HCT116 (cell line): Measurements from ENCODE around the gene SSB. TPM values are rescaled to one million over a fixed set of nuclear protein-coding genes. Genes with fewer than 3 reads are reported as not detected.

Experiments
- ATAC-seq: fragments of 200-7000 bp; cut with Tn5 transposase; 2 replicates; pipeline ENCODE4 v1.9.1; 2020; ENCODE audit warnings: mild to moderate bottlenecking, moderate library complexity
- BruUV-seq: library from RNA; stranded (reverse); fragments of 400-500 nt; replicated peaks from 2 replicates; lab custom pipeline; 2021; lab: Mats Ljungman, UMichigan
- CTCF ChIA-PET: fragments of 300-600 bp; sonication (Branson Sonifier 250); formaldehyde crosslinking; loops from one replicate; lab custom pipeline; 2021; ENCODE audit warnings: antibody characterized with exemption; lab: Charles Lee
- POLR2A ChIA-PET: fragments of 300-600, 350-600 bp; sonication (Branson Sonifier 250); formaldehyde crosslinking; loops from one replicate; lab custom pipeline; 2021; ENCODE audit warnings: antibody characterized with exemption; lab: Charles Lee
- RAD21 ChIA-PET, 2 experiments: fragments of 300-600 bp; sonication (Branson Sonifier 250); formaldehyde crosslinking; loops; one replicate each; lab custom pipeline; 2023; ENCODE audit warnings: low total read pairs in 2 of 2; ENCODE audit not compliant: uncharacterized antibody in 2 of 2, unreplicated experiment in 2 of 2, low non-redundant PET in 1 of 2; lab: Charles Lee
- DNase-seq: peaks from one replicate; pipeline ENCODE4 v3.0.0-alpha.2; 2010; ENCODE audit warnings: low read depth, low spot score
- H2AFZ ChIP-seq: fragments of 200-600 bp; shearing (Covaris generic), sonication (generic); 2 replicates; pipeline ENCODE4 v1.6.1; 2017; ENCODE audit warnings: low read depth, mixed run types, mixed read lengths, antibody characterized with exemption, low read length; ENCODE audit not compliant: poor library complexity, severe bottlenecking
- H3K27ac ChIP-seq: 2 replicates; pipeline ENCODE4 v1.5.1; 2012; ENCODE audit warnings: low read depth, low read length
- H3K27me3 ChIP-seq: fragments of 200-600 bp; sonication (generic); 2 replicates; pipeline ENCODE4 v1.6.1; 2016; ENCODE audit warnings: mixed run types, low read length, mixed read lengths; ENCODE audit not compliant: insufficient read depth
- H3K36me3 ChIP-seq, 2 experiments: fragments of 200-500 bp in 1 of 2; fragments of 200-600 bp in 1 of 2; sonication (Bioruptor generic) in 1 of 2; sonication (generic) in 1 of 2; 2 replicates each; pipeline versions ENCODE4 v1.5.1 to v1.6.1; 2014 to 2016; ENCODE audit warnings: low read length in 2 of 2, inconsistent platforms in 1 of 2, mixed read lengths in 1 of 2, mixed run types in 1 of 2; ENCODE audit not compliant: insufficient read depth in 2 of 2, control insufficient read depth in 1 of 2
- H3K4me1 ChIP-seq, 2 experiments: fragments of 200-600 bp in 1 of 2; sonication (generic) in 1 of 2; 2 replicates each; pipeline versions ENCODE4 v1.5.1 to v1.6.1; 2012 to 2017; ENCODE audit warnings: low read length in 2 of 2, inconsistent platforms in 1 of 2, mild to moderate bottlenecking in 1 of 2, mixed read lengths in 1 of 2, mixed run types in 1 of 2, moderate library complexity in 1 of 2; ENCODE audit not compliant: insufficient read depth in 2 of 2, control insufficient read depth in 1 of 2
- H3K4me2 ChIP-seq: fragments of 200-600 bp; sonication (generic); 2 replicates; pipeline ENCODE4 v1.6.1; 2017; ENCODE audit warnings: mixed run types, low read length, mixed read lengths
- H3K4me3 ChIP-seq, 2 experiments: fragments of 200-600 bp in 1 of 2; sonication (generic) in 1 of 2; replicated peaks in 1 of 2; 2 replicates each; pipeline ENCODE4 v1.5.1; 2011 to 2016; ENCODE audit warnings: low read length in 2 of 2, control low read depth in 1 of 2, low read depth in 1 of 2, mild to moderate bottlenecking in 1 of 2, mixed read lengths in 1 of 2, mixed run types in 1 of 2
- H3K79me2 ChIP-seq: fragments of 200-600 bp; sonication (generic); 2 replicates; pipeline ENCODE4 v1.6.1; 2017; ENCODE audit warnings: mild to moderate bottlenecking, mixed run types, low read length, moderate library complexity, mixed read lengths; ENCODE audit not compliant: insufficient read depth
- H3K9ac ChIP-seq: fragments of 200-600 bp; sonication (generic); 2 replicates; pipeline ENCODE4 v1.6.1; 2016; ENCODE audit warnings: low read length, mixed read lengths
- H3K9me2 ChIP-seq: fragments of 200-600 bp; sonication (generic), shearing (Covaris generic); 2 replicates; pipeline ENCODE4 v1.6.1; 2017; ENCODE audit warnings: mixed run types, mild to moderate bottlenecking, moderate library complexity; ENCODE audit not compliant: insufficient read depth
- H3K9me3 ChIP-seq, 2 experiments: fragments of 200-500 bp in 1 of 2; fragments of 200-600 bp in 1 of 2; sonication (Bioruptor generic) in 1 of 2; sonication (generic) in 1 of 2; 2 replicates each; pipeline ENCODE4 v1.6.1; 2014 to 2017; ENCODE audit warnings: low read length in 2 of 2, mixed read lengths in 2 of 2, inconsistent platforms in 1 of 2, low read depth in 1 of 2, mild to moderate bottlenecking in 1 of 2, mixed run types in 1 of 2, moderate library complexity in 1 of 2; ENCODE audit not compliant: control insufficient read depth in 1 of 2, insufficient read depth in 1 of 2
- H4K20me1 ChIP-seq: fragments of 200-600 bp; sonication (generic), shearing (Covaris generic); 2 replicates; pipeline ENCODE4 v1.6.1; 2017; ENCODE audit warnings: mixed run types, mild to moderate bottlenecking, moderate library complexity; ENCODE audit not compliant: insufficient read depth
- ATF3 ChIP-seq: IDR thresholded peaks from 2 replicates; pipeline ENCODE4 v1.6.1; 2012
- EZH2phosphoT487 ChIP-seq: fragments of 200-600 bp; IDR thresholded peaks from 2 replicates; pipeline ENCODE4 v1.6.1; 2018; ENCODE audit warnings: antibody characterized with exemption, borderline replicate concordance
- JUND ChIP-seq: IDR thresholded peaks from 2 replicates; pipeline ENCODE4 v1.6.1; 2012
- POLR2AphosphoS5 ChIP-seq: IDR thresholded peaks from 2 replicates; pipeline ENCODE4 v1.6.1; 2011; ENCODE audit warnings: mild to moderate bottlenecking, low read depth, low read length, moderate library complexity
- RAD21 ChIP-seq: IDR thresholded peaks from 2 replicates; pipeline ENCODE4 v1.6.1; 2012; ENCODE audit warnings: low read depth, mild to moderate bottlenecking
- SIN3A ChIP-seq: IDR thresholded peaks from 2 replicates; pipeline ENCODE4 v1.6.1; 2012; ENCODE audit warnings: low read depth
- SRF ChIP-seq: IDR thresholded peaks from 2 replicates; pipeline ENCODE4 v1.6.1; 2012; ENCODE audit warnings: low read depth
- TCF7L2 ChIP-seq: IDR thresholded peaks from 2 replicates; pipeline ENCODE4 v1.7.0; 2011; ENCODE audit warnings: borderline replicate concordance, inconsistent platforms; ENCODE audit not compliant: insufficient read depth, insufficient read length; ENCODE audit errors: extremely low read depth
- intact Hi-C: fragments of 100-400 bp; cut with micrococcal nuclease; formaldehyde crosslinking; loops from 2 replicates; pipeline ENCODE4 v1.10.0; 2022
- total RNA-seq: library from RNA; stranded (reverse); gene quantifications from one replicate; pipeline ENCODE4 v1.2.1, GENCODE V29; 2021; ENCODE audit not compliant: unreplicated experiment
- TF ChIP-seq, protein P1 (sequence below), 3 experiments: fragments of 200-600 bp in 1 of 3; sonication (generic) in 1 of 3; IDR thresholded peaks in 2 of 3; conservative IDR thresholded peaks in 1 of 3; 2 replicates each; pipeline ENCODE4 v1.5.1; 2012 to 2017; ENCODE audit warnings: low read depth in 2 of 3, low read length in 2 of 3, antibody characterized with exemption in 1 of 3, borderline replicate concordance in 1 of 3, control low read depth in 1 of 3, mild to moderate bottlenecking in 1 of 3, mixed read lengths in 1 of 3, mixed run types in 1 of 3, moderate library complexity in 1 of 3; ENCODE audit not compliant: insufficient read depth in 1 of 3
- TF ChIP-seq, protein P2 (sequence below): IDR thresholded peaks from 2 replicates; pipeline ENCODE4 v1.6.1; 2012; ENCODE audit warnings: low read depth
- TF ChIP-seq, protein P3 (sequence below): IDR thresholded peaks from 2 replicates; pipeline ENCODE4 v1.6.1; 2011; ENCODE audit warnings: mild to moderate bottlenecking, low read length, moderate library complexity; ENCODE audit not compliant: insufficient replicate concordance; ENCODE audit errors: extremely low read depth

SSB gene
- total RNA-seq, 1 experiment from 2014 or later: 117 TPM

DNA sequence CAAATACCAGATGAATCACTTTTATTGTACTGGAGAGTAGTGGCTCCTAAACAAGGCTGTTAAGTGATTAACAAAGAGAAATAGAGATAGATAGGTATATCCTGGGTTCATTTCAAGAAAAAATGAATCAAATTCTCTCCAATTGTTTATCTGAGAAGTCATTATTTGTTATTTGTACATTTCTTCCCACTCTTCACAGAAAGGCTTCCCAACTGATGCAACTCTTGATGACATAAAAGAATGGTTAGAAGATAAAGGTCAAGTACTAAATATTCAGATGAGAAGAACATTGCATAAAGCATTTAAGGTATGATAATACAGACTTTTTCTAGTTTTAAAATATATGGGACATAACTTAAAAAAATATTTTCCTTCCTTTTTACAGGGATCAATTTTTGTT, 7.9 kb downstream of the SSB start (continued):
- TF ChIP-seq, protein P1, sequence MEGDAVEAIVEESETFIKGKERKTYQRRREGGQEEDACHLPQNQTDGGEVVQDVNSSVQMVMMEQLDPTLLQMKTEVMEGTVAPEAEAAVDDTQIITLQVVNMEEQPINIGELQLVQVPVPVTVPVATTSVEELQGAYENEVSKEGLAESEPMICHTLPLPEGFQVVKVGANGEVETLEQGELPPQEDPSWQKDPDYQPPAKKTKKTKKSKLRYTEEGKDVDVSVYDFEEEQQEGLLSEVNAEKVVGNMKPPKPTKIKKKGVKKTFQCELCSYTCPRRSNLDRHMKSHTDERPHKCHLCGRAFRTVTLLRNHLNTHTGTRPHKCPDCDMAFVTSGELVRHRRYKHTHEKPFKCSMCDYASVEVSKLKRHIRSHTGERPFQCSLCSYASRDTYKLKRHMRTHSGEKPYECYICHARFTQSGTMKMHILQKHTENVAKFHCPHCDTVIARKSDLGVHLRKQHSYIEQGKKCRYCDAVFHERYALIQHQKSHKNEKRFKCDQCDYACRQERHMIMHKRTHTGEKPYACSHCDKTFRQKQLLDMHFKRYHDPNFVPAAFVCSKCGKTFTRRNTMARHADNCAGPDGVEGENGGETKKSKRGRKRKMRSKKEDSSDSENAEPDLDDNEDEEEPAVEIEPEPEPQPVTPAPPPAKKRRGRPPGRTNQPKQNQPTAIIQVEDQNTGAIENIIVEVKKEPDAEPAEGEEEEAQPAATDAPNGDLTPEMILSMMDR (IDR thresholded peaks at IDR 0.05 in 2 of 3, conservative IDR thresholded peaks at IDR 0.05 in 1 of 3; ENCODE audit: borderline replicate concordance in 1 of 3, insufficient read depth in 1 of 3, low read depth in 2 of 3, low read length in 2 of 3): no peak
- TF ChIP-seq JUND: no peak

DNA sequence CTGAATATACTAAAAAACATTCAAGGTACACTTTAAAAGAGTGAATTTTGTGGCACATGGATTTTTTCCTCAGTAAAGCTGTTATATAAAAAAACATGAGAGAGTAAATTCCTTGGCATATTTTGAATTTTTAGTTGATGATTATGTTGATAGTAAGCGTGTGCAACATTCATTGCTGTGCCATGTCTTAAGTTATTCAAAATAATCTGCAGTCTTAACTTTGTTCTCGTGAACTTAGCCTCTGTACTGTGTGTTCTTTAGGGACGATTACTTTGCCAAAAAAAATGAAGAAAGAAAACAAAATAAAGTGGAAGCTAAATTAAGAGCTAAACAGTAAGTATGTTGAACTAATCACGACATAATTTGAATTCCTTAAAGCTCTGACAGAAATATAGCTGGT, 9.6 kb downstream of the SSB start:
- intact Hi-C loops: no loop called here
- peaks cover 55 to 63% of the 10 kb centered on the region in 2 experiments for H3K36me3 ChIP-seq
- no peak for ATAC-seq

More for the DNA sequence above, 9.6 kb downstream of the SSB start:
- Histone ChIP-seq H3K4me3 (no peak overlapping the region), H3K9ac (no peak overlapping the region), H3K9me2 (no peaks in the 10 kb centered on the region), H3K27me3 (no peaks in the 10 kb centered on the region), H2AFZ (no peak overlapping the region), H4K20me1 (0 out of 2 replicates have a peak, but pooled peaks cover 7% of the 10 kb centered on the region), H3K4me2 (no peak overlapping the region), H3K27ac (no peak overlapping the region), H3K9me3 (no peaks in the 10 kb centered on the region), H3K4me1 (no peaks in the 10 kb centered on the region), H3K79me2 (peaks cover 49% of the 10 kb centered on the region)
- ChIA-PET CTCF (no interaction called here), POLR2A (no interaction called here), RAD21 (no interaction called here)
- TF ChIP-seq, protein P2, sequence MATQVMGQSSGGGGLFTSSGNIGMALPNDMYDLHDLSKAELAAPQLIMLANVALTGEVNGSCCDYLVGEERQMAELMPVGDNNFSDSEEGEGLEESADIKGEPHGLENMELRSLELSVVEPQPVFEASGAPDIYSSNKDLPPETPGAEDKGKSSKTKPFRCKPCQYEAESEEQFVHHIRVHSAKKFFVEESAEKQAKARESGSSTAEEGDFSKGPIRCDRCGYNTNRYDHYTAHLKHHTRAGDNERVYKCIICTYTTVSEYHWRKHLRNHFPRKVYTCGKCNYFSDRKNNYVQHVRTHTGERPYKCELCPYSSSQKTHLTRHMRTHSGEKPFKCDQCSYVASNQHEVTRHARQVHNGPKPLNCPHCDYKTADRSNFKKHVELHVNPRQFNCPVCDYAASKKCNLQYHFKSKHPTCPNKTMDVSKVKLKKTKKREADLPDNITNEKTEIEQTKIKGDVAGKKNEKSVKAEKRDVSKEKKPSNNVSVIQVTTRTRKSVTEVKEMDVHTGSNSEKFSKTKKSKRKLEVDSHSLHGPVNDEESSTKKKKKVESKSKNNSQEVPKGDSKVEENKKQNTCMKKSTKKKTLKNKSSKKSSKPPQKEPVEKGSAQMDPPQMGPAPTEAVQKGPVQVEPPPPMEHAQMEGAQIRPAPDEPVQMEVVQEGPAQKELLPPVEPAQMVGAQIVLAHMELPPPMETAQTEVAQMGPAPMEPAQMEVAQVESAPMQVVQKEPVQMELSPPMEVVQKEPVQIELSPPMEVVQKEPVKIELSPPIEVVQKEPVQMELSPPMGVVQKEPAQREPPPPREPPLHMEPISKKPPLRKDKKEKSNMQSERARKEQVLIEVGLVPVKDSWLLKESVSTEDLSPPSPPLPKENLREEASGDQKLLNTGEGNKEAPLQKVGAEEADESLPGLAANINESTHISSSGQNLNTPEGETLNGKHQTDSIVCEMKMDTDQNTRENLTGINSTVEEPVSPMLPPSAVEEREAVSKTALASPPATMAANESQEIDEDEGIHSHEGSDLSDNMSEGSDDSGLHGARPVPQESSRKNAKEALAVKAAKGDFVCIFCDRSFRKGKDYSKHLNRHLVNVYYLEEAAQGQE: no peak
- TF ChIP-seq ATF3: no peak
- TF ChIP-seq EZH2phosphoT487: no peak
- TF ChIP-seq POLR2AphosphoS5: no peak
- TF ChIP-seq SIN3A: no peak
- no peak for TF ChIP-seq SRF
- no peak for TF ChIP-seq JUND
- no peak for TF ChIP-seq RAD21
- no peak for TF ChIP-seq TCF7L2
- TF ChIP-seq, protein P3, sequence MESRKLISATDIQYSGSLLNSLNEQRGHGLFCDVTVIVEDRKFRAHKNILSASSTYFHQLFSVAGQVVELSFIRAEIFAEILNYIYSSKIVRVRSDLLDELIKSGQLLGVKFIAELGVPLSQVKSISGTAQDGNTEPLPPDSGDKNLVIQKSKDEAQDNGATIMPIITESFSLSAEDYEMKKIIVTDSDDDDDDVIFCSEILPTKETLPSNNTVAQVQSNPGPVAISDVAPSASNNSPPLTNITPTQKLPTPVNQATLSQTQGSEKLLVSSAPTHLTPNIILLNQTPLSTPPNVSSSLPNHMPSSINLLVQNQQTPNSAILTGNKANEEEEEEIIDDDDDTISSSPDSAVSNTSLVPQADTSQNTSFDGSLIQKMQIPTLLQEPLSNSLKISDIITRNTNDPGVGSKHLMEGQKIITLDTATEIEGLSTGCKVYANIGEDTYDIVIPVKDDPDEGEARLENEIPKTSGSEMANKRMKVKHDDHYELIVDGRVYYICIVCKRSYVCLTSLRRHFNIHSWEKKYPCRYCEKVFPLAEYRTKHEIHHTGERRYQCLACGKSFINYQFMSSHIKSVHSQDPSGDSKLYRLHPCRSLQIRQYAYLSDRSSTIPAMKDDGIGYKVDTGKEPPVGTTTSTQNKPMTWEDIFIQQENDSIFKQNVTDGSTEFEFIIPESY: no peak
- no TSS peak for BruUV-seq
- no peak for DNase-seq
